Measurements from ENCODE around the gene ATP10B.

GRCh38 chr5:160750938-160751657 lies 100.9 kb downstream of the ATP10B start:
- TF ChIP-seq POLR2A (IDR thresholded peaks at IDR 0.05; ENCODE audit: low read depth, low read length), result no peak
- TF ChIP-seq TAF1 (IDR thresholded peaks at IDR 0.05; ENCODE audit: borderline replicate concordance, low read depth, low read length), result no peak

Measured in GM12892 (cell line).